Lung (tissue), 12 donors: ENCODE measurements around the gene RBM20. TPM values are rescaled to one million over a fixed set of nuclear protein-coding genes. Genes with fewer than 3 reads are reported as not detected.

Experiments
- ATAC-seq: fragments of 200-7000 bp; cut with Tn5 transposase; one replicate; pipeline ENCODE4 v1.9.1; 2020; ENCODE audit warnings: moderate number of reproducible peaks; ENCODE audit not compliant: insufficient read depth, low FRiP score
- DNase-seq, 3 donors: peaks; one replicate each; pipeline ENCODE4 v3.0.0-alpha.2; 2013 to 2017
- H3K27ac ChIP-seq, 2 donors: one replicate each; pipeline ENCODE4 v1.5.1; 2013; ENCODE audit warnings: mild to moderate bottlenecking in 2 of 2, moderate library complexity in 2 of 2, control low read depth in 1 of 2, inconsistent platforms in 1 of 2, low read depth in 1 of 2, low read length in 1 of 2
- H3K27me3 ChIP-seq, 3 donors: one replicate each; pipeline ENCODE4 v1.5.1; 2013; ENCODE audit warnings: low read length in 2 of 3; ENCODE audit not compliant: control insufficient read depth in 3 of 3, insufficient read depth in 3 of 3
- H3K36me3 ChIP-seq, 4 donors: one replicate each; pipeline ENCODE4 v1.5.1; 2013; ENCODE audit warnings: low read length in 4 of 4, mild to moderate bottlenecking in 1 of 4, moderate library complexity in 1 of 4; ENCODE audit not compliant: control insufficient read depth in 4 of 4, insufficient read depth in 4 of 4
- H3K4me1 ChIP-seq, 5 donors: one replicate each; pipeline ENCODE4 v1.5.1; 2013; ENCODE audit warnings: low read length in 5 of 5, mild to moderate bottlenecking in 2 of 5, moderate library complexity in 1 of 5; ENCODE audit not compliant: control insufficient read depth in 5 of 5, insufficient read depth in 5 of 5
- H3K4me3 ChIP-seq: one replicate; pipeline ENCODE4 v1.5.1; 2013; ENCODE audit warnings: mild to moderate bottlenecking, control low read depth, moderate library complexity
- H3K9ac ChIP-seq, 2 donors: one replicate each; pipeline ENCODE4 v1.5.1; 2013; ENCODE audit warnings: low read length in 2 of 2, control low read depth in 1 of 2; ENCODE audit not compliant: insufficient read depth in 1 of 2
- H3K9me3 ChIP-seq, 4 donors: one replicate each; pipeline ENCODE4 v1.5.1; 2013; ENCODE audit warnings: low read length in 3 of 4, mild to moderate bottlenecking in 1 of 4, moderate library complexity in 1 of 4; ENCODE audit not compliant: control insufficient read depth in 4 of 4, insufficient read depth in 3 of 4
- WGBS, 2 donors: extraction: QIAGEN DNeasy Blood & Tissue Kit; methylation state at CpG; one replicate each; pipeline ENCODE4 v1.1.7; 2013; 5-methylcytosine and 5-hydroxymethylcytosine counted together
- polyA plus RNA-seq, 2 donors: library from polyadenylated mRNA; stranded (reverse); fragments of 200-250 nt; gene quantifications; one replicate each; pipeline ENCODE4 v1.2.1, GENCODE V29; 2013
- total RNA-seq, 2 donors: library from RNA; depleted of rRNA in 1 of 2; stranded (reverse); fragments of >200 nt in 1 of 2; gene quantifications; one replicate each; pipeline ENCODE4 v1.2.1, GENCODE V29; 2014 to 2021
- TF ChIP-seq, protein P1 (sequence below): IDR thresholded peaks from 2 replicates; pipeline ENCODE4 v1.5.1; 2012; ENCODE audit warnings: mild to moderate bottlenecking; ENCODE audit errors: control extremely low read depth, extremely low read depth
- donor health status: control.
- donor health status: control.
- donor health status: Bipolar disorder and iron deficiency.
- donor health status: healthy.
- donor health status: DM: yes; HTN: yes; CAD: no.

RBM20 gene
- total and polyA plus RNA-seq, 4 donors = 0.25 to 3.3 (median 0.66) TPM

DNA sequence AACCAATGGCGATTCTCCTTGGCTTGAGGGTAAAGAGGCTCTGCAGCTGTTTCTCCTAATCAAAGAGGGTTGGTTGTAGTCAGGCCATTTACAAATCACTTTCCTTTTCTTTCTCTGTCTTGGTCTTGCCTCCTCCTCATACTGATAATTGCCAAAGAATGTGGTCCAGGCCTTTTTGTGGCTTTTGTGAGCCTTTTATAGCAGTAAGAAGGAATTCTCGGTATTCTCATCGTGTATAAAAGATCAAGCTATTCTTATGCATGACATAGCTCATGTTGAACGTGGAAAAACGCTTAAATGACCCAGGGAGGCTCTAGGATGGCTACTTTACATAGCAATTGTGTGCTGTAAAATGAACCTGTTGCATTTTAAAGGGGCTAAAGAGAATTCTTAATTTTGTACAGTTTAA is 62.6 kb downstream of the RBM20 start:
- Histone ChIP-seq H3K27ac (peak overlapping the region in 1 of 2 donors; percentile 76), H3K36me3 (no peaks in the 10 kb centered on the region)

DNA sequence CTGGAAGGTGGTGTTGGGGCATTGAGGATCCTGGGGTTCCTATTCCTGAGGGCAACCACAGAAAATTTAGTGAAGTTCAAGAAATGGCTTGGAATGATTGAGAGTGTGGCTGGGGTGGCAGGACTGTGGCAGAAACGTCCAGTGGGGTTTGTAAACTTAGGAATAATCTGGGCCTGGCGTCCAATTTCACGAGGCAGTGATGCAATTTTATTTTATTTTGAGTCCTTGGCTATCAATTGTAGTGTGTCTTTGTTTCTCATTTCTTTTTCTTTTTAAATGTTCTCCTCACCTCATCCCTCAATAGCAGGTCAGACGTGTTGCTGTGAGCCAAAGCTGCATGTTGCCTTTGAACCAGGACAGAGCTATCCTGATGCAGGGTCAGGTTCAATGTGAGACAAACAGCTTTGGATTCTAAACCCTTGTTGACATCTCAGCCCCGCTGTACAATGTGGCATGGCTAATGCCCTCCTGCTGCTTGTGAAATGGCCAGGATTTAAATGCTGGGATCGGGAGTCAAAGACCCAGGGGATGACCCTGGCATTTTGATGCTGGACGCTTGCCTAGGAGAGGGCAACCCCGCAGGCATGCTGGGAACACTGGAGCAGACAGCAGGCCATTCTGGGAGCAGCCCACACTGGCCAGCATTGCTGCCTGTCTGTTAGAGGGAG is 64.8 kb downstream of the RBM20 start:
- Histone ChIP-seq H3K36me3 (no peaks in the 10 kb centered on the region), H3K27me3 (no peaks in the 10 kb centered on the region), H3K9me3 (peaks cover 0 to 2% (median 0%) of the 10 kb centered on the region in 4 donors), H3K27ac (peak overlapping the region in 1 of 2 donors; percentile 63), H3K9ac (no peak overlapping the region), H3K4me3 (no peak overlapping the region), H3K4me1 (peaks cover 0 to 18% (median 0%) of the 10 kb centered on the region in 5 donors)
- TF ChIP-seq, protein P1, sequence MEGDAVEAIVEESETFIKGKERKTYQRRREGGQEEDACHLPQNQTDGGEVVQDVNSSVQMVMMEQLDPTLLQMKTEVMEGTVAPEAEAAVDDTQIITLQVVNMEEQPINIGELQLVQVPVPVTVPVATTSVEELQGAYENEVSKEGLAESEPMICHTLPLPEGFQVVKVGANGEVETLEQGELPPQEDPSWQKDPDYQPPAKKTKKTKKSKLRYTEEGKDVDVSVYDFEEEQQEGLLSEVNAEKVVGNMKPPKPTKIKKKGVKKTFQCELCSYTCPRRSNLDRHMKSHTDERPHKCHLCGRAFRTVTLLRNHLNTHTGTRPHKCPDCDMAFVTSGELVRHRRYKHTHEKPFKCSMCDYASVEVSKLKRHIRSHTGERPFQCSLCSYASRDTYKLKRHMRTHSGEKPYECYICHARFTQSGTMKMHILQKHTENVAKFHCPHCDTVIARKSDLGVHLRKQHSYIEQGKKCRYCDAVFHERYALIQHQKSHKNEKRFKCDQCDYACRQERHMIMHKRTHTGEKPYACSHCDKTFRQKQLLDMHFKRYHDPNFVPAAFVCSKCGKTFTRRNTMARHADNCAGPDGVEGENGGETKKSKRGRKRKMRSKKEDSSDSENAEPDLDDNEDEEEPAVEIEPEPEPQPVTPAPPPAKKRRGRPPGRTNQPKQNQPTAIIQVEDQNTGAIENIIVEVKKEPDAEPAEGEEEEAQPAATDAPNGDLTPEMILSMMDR = no peak
- WGBS, 2 donors = 74 to 75% methylated on average over 8 of the region's 8 CpGs
- DNase-seq = no peak
- no peak for ATAC-seq

More for the DNA sequence above, 62.6 kb downstream of the RBM20 start:
- WGBS, 2 donors = 70 to 83% methylated on average over 5 of the region's 5 CpGs
- TF ChIP-seq, protein P1 = no peak
- Histone ChIP-seq H3K4me1 (peaks cover 0 to 11% (median 0%) of the 10 kb centered on the region in 5 donors), H3K9me3 (peaks cover 0 to 2% (median 0%) of the 10 kb centered on the region in 4 donors), H3K27me3 (no peaks in the 10 kb centered on the region), H3K9ac (no peak overlapping the region), H3K4me3 (no peak overlapping the region)
- ATAC-seq (no peak), DNase-seq (no peak)

DNA sequence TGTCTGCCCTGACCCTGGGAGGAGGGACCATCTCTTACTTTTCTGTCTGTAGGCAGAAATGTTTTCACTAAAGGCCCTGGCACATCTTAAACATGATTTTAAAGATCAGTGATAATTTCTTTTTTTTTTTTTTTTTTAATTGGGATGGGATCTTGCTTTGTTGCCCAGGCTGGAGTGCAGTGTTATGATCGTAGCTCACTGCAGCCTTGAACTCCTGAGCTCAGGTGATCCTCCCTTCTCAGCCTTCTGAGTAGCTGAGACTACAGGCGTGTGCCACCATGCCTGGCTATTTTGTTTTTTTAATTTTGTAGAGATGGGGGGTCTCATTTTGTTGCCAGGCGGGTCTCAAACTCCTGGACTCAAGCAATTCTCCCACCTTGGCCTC is 65.3 kb downstream of the RBM20 start:
- no peaks in the 10 kb centered on the region for H3K27me3 ChIP-seq
- peaks cover 0 to 2% (median 0%) of the 10 kb centered on the region in 4 donors for H3K9me3 ChIP-seq
- 92 to 95% methylated on average over 3 of the region's 3 CpGs for WGBS, 2 donors
- no peaks in the 10 kb centered on the region for H3K36me3 ChIP-seq
- H3K4me1 ChIP-seq = peaks cover 0 to 18% (median 0%) of the 10 kb centered on the region in 5 donors
- ATAC-seq (no peak), DNase-seq (no peak)
- no peak overlapping the region for H3K4me3 ChIP-seq
- no peak overlapping the region for H3K9ac ChIP-seq
- peak overlapping the region in 1 of 2 donors; percentile 63 for H3K27ac ChIP-seq
- TF ChIP-seq, protein P1 = no peak
